Tibial artery (tissue), 4 donors: Measurements from ENCODE around the gene MLLT10.

Source experiments
- DNase-seq, 2 donors: peaks; one replicate each; pipeline ENCODE4 v3.0.0-alpha.2; 2019
- H3K27ac ChIP-seq, 2 donors: fragments of 200-600 bp; sonication (generic) in 1 of 2; 1 replicate in 1 of 2; 2 replicates in 1 of 2; pipeline ENCODE4 v1.5.1; 2018 to 2019; ENCODE audit warnings: mild to moderate bottlenecking in 1 of 2
- H3K27me3 ChIP-seq, 2 donors: fragments of 200-600 bp; sonication (generic) in 1 of 2; one replicate each; pipeline versions ENCODE4 v1.5.1 to v1.6.0; 2016 to 2019
- H3K36me3 ChIP-seq, 3 donors: fragments of 200-600 bp; sonication (generic) in 2 of 3; one replicate each; pipeline ENCODE4 v1.5.1; 2016 to 2019; ENCODE audit warnings: mild to moderate bottlenecking in 2 of 3
- H3K4me1 ChIP-seq, 4 donors: fragments of 200-600 bp; sonication (generic) in 2 of 4; 1 replicate in 3 of 4; 2 replicates in 1 of 4; pipeline ENCODE4 v1.5.1; 2016 to 2019
- H3K4me3 ChIP-seq, 2 donors: fragments of 200-600 bp; sonication (generic) in 1 of 2; 1 replicate in 1 of 2; 2 replicates in 1 of 2; pipeline ENCODE4 v1.5.1; 2018 to 2019; ENCODE audit warnings: mild to moderate bottlenecking in 2 of 2
- H3K9me3 ChIP-seq, 3 donors: fragments of 200-600 bp; sonication (generic) in 1 of 3; one replicate each; pipeline ENCODE4 v1.5.1; 2016 to 2019
- CTCF ChIP-seq, 2 experiments: fragments of 200-600 bp in 1 of 2; fragments of 450-650 bp in 1 of 2; IDR thresholded peaks; one replicate each; pipeline ENCODE4 v1.5.1; 2017 to 2019; ENCODE audit warnings: antibody characterized with exemption in 2 of 2, mild to moderate bottlenecking in 1 of 2, moderate library complexity in 1 of 2
- intact Hi-C: fragments of 100-400 bp; cut with DNase I; formaldehyde crosslinking; loops from one replicate; pipeline ENCODE4 v1.15.0; 2023; ENCODE audit warnings: low total_unique reads

MLLT10 gene

GRCh38 chr10:21508706-21509331, 25.2 kb upstream of the MLLT10 start:
- no peaks in the 10 kb centered on the region for H3K36me3 ChIP-seq
- H3K9me3 ChIP-seq, result no peaks in the 10 kb centered on the region
- intact Hi-C loops, result no loop called here
- TF ChIP-seq CTCF (IDR thresholded peaks at IDR 0.05), result no peak
- H3K4me1 ChIP-seq, result peaks cover 0 to 6% (median 5%) of the 10 kb centered on the region in 4 donors
- peaks cover 0 to 44% of the 10 kb centered on the region in 2 donors for H3K27me3 ChIP-seq
- DNase-seq, result no peak
- H3K27ac ChIP-seq, result no peak overlapping the region
- H3K4me3 ChIP-seq, result no peak overlapping the region

GRCh38 chr10:21509341-21510240, 24.4 kb upstream of the MLLT10 start:
- DNase-seq, result no peak
- Histone ChIP-seq H3K9me3 (no peaks in the 10 kb centered on the region), H3K4me3 (peak overlapping the region; percentile 40 to 49), H3K27me3 (peaks cover 0 to 51% of the 10 kb centered on the region in 2 donors), H3K36me3 (no peaks in the 10 kb centered on the region), H3K27ac (peak overlapping the region; percentile 5 to 8), H3K4me1 (peaks cover 0 to 6% (median 5%) of the 10 kb centered on the region in 4 donors)
- intact Hi-C loops, result loop anchor here (10.0 kb wide), 2 partner anchors 735 to 925 kb away; no protein-coding TSS in a partner anchor
- no peak for TF ChIP-seq CTCF (IDR thresholded peaks at IDR 0.05)

GRCh38 chr10:21510241-21511094, 23.6 kb upstream of the MLLT10 start:
- peaks cover 0 to 60% of the 10 kb centered on the region in 2 donors for H3K27me3 ChIP-seq
- no peaks in the 10 kb centered on the region for H3K9me3 ChIP-seq
- peak overlapping the region; percentile 40 to 49 for H3K4me3 ChIP-seq
- H3K27ac ChIP-seq, result peak overlapping the region; percentile 5 to 8
- intact Hi-C loops, result loop anchor here (10.0 kb wide), 2 partner anchors 734 to 924 kb away; no protein-coding TSS in a partner anchor
- no peak for DNase-seq
- no peak for TF ChIP-seq CTCF (IDR thresholded peaks at IDR 0.05)
- no peaks in the 10 kb centered on the region for H3K36me3 ChIP-seq
- H3K4me1 ChIP-seq, result peaks cover 0 to 6% (median 5%) of the 10 kb centered on the region in 4 donors

- no peak for TF ChIP-seq CTCF (IDR thresholded peaks at IDR 0.05)
- intact Hi-C loops, result loop anchor here (10.0 kb wide), 2 partner anchors 734 to 924 kb away; no protein-coding TSS in a partner anchor
- H3K27ac ChIP-seq, result no peak overlapping the region
- H3K27me3 ChIP-seq, result peaks cover 0 to 66% of the 10 kb centered on the region in 2 donors
- H3K4me1 ChIP-seq, result peaks cover 0 to 10% (median 6%) of the 10 kb centered on the region in 4 donors
- no peaks in the 10 kb centered on the region for H3K9me3 ChIP-seq
- DNase-seq, result no peak
- no peak overlapping the region for H3K4me3 ChIP-seq
- H3K36me3 ChIP-seq, result no peaks in the 10 kb centered on the region
Observed at GRCh38 chr10:21511095-21511570, 22.9 kb upstream of the MLLT10 start.
